B cell (primary cell): ENCODE measurements around the gene CXCL12.

Experiments used
- EZH2 ChIP-seq: IDR thresholded peaks from 2 replicates; pipeline ENCODE4 v1.6.1; 2012; ENCODE audit warnings: borderline replicate concordance, low read depth, mild to moderate bottlenecking, moderate library complexity, low read length; ENCODE audit not compliant: insufficient read depth, poor library complexity, severe bottlenecking
- TF ChIP-seq, protein P1 (sequence below): fragments of 200-600 bp; IDR thresholded peaks from one replicate; pipeline ENCODE4 v1.8.0; 2022; ENCODE audit warnings: antibody characterized with exemption, mild to moderate bottlenecking

DNA sequence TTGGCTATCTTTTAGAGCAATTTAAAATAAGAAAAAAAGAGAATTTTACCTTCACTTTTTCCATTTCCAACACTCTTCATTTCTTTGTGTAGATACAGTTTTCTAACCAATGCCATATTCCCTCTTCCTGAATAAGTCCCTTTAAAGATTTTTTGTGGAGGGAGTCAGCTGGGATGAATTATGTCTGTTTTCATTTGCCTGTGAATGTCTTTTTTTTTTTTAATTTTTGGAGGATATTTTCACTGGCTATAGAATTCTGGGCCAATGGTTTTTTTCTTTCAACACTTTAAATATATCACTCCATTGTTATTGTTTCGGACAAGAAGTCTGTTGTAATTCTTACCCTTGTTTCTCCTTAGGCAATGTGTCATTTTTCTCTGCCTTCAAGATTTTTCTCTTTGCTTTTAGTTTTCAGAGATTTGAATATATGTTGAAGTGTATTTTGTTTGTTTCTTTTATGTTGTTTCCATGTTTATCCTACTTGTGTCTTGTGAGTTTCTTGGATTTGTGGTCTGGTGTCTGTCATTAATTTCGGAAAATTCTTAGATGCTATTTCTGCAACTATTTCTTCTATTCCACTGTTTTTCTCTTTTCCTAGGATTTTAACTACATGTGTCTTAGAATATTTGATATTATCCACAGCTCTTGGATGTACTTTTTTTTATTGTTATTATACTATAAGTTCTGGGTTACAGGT is 20.0 kb upstream of the CXCL12 start:
- TF ChIP-seq, protein P1, sequence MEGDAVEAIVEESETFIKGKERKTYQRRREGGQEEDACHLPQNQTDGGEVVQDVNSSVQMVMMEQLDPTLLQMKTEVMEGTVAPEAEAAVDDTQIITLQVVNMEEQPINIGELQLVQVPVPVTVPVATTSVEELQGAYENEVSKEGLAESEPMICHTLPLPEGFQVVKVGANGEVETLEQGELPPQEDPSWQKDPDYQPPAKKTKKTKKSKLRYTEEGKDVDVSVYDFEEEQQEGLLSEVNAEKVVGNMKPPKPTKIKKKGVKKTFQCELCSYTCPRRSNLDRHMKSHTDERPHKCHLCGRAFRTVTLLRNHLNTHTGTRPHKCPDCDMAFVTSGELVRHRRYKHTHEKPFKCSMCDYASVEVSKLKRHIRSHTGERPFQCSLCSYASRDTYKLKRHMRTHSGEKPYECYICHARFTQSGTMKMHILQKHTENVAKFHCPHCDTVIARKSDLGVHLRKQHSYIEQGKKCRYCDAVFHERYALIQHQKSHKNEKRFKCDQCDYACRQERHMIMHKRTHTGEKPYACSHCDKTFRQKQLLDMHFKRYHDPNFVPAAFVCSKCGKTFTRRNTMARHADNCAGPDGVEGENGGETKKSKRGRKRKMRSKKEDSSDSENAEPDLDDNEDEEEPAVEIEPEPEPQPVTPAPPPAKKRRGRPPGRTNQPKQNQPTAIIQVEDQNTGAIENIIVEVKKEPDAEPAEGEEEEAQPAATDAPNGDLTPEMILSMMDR = no peak
- no peak for TF ChIP-seq EZH2
